Measurements from ENCODE around the gene KLK14.
A peak's percentile ranks its signal among the peaks of the same experiment; 100 is the strongest.

Gene KLK14

DNA sequence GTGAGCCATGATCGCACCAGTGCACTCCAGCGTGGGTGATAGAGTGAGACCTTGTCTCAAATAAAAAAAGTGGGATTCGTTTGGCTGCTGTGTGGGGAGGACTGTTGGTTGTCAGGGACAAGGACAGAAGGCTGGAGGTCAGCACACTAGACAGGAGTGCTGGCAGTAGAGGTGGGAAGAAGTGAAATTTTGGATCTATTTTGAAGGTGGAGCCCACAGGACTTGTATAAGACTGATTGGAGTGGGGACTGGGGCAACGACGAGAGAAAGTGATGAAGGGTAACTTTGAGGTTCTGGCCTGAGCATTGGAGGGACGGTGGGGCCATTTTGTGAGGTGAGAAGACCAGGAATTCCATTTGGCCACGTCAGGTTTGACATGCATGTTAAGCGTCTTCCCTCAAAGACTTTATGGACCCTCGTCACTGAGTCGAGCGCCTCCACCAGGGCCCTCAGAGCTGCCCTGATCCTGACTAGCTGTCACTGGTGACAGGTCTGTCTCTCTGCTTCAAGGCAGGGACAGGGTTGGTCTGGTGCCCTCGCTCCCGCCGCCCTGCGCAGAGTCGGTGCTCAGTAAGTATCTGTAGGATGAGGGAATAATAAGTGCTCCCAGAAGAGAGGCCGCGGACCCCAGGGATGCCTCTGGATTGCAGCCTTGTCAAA, 24.8 kb upstream of the KLK14 start:
- no peak for DNase-seq

- no peak for DNase-seq
Measured at GRCh38 chr19:51103926-51104341, 21.2 kb upstream of the KLK14 start.

DNA sequence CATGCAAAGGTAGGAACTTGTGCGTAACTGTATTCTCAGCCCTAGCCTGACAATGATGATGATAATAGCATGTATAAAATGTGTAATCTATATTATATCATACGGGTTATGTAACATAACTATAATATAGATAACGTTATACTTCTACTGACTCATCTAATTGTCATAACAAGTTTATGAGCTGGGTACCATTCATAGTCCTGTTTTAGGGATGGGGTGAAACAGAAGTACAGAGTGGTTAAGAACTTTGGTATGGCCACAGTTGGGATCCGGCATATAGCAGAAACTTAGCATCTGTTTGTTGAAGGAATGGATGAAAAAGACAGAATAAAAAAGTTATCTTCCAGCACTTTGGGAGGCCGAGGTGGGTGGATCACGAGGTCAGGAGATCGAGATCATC, 20.3 kb upstream of the KLK14 start:
- no peak for DNase-seq

- DNase-seq = no peak
Measured at GRCh38 chr19:51101171-51101865, 18.6 kb upstream of the KLK14 start.

DNA sequence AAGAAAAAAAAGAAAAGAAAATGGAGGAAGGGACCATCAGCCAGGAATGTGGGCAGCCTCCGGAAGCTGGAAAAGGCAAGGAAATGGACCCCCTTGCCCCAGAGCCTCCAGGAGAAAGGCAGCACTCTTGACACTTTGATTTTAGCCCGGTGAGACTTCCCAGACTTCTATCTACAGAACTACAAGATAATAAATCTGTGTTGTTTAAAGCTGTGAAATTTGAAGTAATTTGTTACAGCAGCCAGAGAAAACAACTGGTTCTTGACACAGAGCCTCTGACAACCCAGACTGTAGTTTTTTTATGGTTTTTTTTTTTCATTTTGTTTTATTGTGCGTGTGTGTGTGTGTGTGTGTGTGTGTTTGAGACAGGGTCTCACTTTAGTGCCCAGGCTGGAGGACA, 17.9 kb upstream of the KLK14 start:
- DNase-seq = no peak

DNA sequence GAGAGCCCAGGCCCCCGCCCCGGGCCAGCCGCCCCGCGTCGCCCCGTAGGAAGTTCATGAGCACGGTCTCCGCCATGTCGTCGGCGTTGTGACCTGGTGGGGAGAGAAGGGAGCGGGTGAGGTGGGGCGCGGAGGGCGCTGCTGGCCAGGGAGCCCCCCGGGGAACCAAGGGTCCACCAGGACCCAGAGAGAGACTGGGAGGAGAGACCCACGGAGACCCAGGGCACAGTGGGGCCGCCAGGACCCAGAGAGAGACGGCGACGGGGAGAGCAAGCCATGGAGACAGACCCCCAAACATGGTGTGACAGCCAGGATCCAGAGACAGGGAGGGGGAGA, 16.3 kb upstream of the KLK14 start:
- DNase-seq = no peak

DNA sequence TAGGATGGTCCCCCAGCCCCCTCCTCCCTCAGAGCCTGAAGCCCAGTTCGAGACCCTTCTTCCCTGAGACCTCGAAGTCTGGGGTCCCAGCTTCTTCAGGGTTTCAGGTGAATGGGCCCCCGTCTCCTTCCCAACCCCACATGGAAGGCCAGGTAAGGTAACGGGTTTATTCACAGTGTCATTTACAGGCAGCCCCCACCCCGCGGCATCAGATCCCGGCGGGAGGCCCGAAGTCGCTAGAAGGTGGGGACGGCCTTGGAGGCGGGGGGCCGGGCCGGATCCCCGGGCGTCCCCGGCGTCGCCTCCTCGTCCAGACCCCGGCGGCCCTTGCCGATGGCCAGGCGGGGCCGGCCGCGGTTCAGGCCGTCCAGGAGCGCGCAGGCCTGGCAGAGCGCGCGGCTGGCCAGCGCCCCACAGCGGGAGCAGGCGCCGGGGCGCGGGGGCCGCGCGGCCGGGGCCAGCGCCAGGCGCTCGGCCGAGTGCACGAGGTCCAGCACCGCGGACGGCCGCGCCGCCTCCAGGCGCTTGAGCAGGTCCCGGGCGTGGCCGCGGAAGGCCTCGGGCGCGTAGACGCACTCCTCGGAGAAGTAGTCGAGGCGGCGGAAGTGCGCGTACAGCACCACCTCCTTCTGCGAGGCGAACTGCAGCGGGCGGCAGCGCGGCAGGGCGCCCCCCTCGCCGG, 15.8 kb upstream of the KLK14 start:
- DNase-seq = no peak

DNA sequence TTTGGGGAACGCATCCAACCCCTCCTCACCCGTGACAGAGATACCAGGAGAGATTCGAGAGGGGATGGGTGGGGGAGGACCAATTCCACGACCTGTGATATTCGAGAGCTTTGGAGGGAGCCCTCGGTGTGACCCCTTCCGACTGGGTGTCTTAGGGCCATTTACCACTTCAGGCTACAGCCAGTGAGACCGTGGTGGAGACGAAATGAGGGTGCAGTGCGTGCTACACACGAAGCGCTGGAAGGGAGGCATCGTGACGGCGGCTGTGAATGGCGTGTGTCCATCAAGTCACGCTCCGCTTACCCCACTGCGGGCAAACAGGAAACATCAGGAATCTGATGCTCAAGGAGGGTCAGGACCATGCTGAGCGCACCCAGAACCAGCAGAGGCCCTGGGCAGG, 15.1 kb upstream of the KLK14 start:
- no peak for DNase-seq

DNA sequence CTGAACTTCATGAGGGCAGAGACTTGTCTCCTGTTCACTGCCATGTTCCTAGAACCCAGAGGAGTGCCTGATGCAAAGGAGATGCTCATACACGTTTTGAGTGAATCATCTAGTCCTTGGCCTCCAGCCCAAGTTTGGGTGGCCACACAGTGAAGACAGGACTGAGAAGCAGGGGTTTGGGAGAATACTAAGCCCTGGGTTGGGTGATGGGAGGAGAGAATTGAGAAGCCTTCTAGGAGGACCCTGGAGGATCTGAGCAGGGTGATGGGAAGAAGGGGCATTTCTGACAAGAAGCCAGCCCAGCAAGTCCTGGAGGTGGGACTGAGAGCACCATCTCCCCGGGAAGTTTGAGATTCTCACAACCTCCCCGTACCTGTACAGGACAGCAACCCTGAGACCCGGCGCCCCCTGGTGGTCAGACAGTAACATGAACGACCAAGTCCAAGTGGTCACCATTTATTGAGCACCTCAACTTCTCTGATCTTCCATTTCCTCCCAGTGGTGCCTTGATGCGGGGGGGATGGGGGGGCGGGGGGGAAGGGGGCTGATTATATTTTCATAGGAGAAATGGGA, 14.6 kb upstream of the KLK14 start:
- DNase-seq = peak; percentile 56

DNA sequence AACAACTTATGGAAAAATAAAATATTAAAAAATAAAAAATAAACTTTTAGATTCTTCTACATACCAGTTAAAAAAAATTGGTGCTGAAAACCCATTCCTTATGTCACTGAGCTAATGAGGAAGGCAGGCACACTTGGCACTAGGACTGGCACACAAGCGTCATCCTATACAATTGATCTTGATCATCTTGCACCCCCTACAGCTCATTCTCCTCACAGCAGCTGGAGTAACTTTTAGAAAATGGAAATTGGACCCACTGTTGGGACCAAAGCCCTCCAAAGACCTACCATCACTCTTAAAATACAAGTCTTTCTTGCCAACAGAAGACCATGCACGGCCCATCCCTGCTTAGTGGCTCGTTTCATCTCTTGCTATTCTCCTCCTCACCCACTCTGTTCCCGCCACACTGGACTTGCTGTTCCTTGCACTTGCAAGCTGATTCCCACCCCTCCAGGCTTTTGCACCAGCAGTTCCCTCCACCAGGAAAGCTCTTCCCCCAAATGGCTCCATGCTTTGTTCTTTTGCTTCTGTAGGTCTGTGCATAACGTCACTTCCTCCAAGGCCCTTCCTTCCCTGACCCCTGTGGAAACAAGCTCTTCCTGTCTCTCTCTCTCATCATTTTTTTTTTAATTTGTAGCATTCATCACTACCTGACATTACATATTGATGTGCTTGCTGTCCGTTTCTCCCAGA, 13.9 kb upstream of the KLK14 start:
- no peak for DNase-seq

- DNase-seq = no peak
Measured at GRCh38 chr19:51094696-51095279, 12.1 kb upstream of the KLK14 start.

GRCh38 chr19:51093510-51094345, 11.0 kb upstream of the KLK14 start:
- DNase-seq = no peak

GRCh38 chr19:51093101-51093500, 10.4 kb upstream of the KLK14 start:
- no peak for DNase-seq

- DNase-seq = no peak
Measured at GRCh38 chr19:51091895-51092873, 9.5 kb upstream of the KLK14 start.

DNA sequence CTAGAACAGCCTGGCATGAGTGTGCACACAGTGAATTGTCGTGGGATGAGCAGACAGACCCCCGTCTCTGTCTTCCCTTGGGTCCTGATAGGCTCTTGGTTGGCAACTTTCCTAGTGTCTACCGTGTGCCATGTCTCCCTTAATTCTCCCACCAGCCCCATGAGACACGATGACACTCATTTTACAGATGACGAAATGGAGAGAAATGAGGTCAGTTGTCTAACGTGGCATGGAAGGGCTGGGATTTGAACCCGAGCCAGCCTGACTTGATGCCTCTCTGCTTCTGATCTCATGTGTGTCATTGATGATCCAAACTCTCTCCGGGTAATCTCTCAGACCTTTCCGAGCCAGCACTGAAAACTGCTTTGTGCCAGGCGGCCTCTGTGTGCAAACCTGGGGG, 8.4 kb upstream of the KLK14 start:
- no peak for DNase-seq

DNA sequence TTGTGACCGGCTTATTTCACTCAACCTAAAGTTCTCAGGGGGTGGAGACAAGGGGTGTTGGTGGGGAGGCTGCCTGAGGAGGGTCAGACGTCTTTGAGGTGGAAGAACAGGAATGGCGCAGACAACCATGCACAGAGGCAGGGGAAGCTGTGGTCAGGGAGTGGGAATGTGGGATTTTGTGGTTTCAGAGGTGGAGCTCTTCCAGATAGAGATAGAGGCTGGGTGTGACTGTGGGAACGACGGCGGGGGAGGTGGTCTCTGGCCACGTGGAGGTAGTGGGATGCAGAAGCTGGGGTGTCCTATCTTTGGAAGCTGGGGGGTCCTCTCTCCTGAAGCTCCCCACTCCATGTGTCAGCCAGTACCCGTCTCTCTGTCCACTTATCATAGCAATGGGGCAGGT, 7.8 kb upstream of the KLK14 start:
- DNase-seq = no peak

DNA sequence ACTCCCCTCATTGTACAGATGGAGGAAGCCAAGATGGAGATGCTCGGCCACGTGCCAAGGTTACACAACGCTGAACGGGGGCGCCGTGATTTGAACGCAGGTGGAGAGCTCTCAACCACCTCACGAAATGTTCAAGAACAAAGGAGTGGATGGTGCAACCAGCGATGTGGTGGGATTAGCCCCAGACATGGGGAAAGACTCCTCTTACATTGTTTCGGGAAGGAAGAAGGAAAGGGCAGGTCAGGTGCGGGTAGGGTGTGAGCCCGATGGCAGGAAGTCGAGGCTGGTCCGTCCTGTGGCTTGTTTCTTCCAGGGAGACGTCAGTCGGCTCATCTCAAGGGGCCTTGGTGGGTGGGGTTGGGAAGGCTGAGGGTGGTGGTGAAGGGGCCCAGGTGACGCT, 7.1 kb upstream of the KLK14 start:
- no peak for DNase-seq

DNA sequence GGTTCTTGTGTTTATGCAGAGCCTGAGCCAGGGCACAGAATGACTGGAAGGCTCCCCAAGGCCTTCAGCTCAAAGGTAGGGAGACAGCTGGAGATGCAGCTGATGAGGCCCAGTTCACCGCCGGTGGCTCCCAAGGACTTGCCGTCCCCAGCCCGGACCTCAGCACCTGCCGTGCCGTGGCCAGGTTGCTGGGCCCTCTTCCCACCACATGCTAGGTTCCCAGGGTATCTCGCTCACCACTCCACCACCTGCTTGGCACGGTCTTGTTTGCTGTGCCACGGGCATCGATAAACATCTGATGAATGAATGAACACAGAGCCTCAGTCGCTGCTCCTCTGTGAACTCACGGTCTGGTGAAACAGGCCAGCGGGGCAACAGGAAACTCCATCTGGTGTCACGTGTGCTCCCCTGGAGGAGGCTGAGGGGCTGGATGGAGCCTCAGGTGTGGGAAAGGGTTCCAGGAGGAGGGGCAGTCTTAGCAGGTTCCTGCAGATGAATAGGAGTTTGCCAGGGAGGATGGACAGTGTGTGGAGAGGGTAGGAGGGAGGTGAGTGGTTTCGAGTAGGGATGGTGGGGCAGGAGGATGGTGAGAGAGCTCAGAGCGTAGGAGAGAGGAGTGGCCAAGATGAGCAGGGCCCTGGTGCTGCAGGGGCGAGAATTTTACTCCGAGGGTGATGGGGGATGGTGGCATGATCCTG, 3.6 kb upstream of the KLK14 start:
- DNase-seq = no peak

DNA sequence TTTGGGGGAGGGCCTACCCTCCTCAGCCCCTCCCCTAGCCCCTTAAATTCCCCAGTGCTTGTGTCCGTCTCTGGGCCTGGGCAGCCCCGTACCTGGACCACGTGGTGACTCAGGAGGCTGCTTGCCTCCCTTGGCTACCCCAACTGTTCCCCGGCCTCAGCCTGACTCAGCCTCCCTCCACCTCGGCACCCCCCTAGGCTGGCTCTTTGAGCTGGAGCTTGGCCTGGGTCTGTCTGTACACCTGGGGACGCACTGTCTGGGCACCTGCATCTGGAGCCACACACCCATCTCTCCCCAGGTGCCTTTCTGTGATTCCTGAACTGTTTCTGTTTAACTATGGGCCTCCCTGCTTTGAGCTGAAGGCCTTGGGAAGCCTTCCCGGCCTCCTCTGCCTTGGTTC, 1.8 kb upstream of the KLK14 start:
- DNase-seq = no peak

DNA sequence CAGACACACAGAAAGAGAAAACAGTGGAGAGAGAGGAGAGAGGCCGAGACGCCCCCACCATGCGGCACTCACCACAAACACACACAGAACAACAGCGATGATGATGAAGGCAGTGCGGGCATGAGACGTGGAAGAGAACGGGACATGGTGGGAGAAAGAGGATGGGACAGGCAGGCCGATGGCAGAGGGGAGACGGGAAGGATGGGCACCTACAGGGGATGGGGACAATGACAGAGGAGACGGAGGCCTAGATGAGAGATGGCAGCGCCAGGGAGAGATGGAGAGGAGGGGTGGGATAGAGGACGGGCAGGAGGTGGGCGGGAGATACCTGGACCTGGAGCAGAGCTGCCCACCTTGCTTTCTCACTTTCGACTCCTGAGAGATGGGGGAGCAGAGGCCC, 1.1 kb upstream of the KLK14 start:
- DNase-seq = no peak

All from kidney glomerular epithelial cell (primary cell).